HCT116 (cell line): ENCODE measurements around the gene DTX1. TPM values are rescaled to one million over a fixed set of nuclear protein-coding genes. Genes with fewer than 3 reads are reported as not detected.
A peak's percentile ranks its signal among the peaks of the same experiment; 100 is the strongest.

Experiments used
- ATAC-seq: fragments of 200-7000 bp; cut with Tn5 transposase; 2 replicates; pipeline ENCODE4 v1.9.1; 2020; ENCODE audit warnings: mild to moderate bottlenecking, moderate library complexity
- BruUV-seq: library from RNA; stranded (reverse); fragments of 400-500 nt; replicated peaks from 2 replicates; lab custom pipeline; 2021; lab: Mats Ljungman, UMichigan
- CTCF ChIA-PET: fragments of 300-600 bp; sonication (Branson Sonifier 250); formaldehyde crosslinking; loops from one replicate; lab custom pipeline; 2021; ENCODE audit warnings: antibody characterized with exemption; lab: Charles Lee
- POLR2A ChIA-PET: fragments of 300-600, 350-600 bp; sonication (Branson Sonifier 250); formaldehyde crosslinking; loops from one replicate; lab custom pipeline; 2021; ENCODE audit warnings: antibody characterized with exemption; lab: Charles Lee
- RAD21 ChIA-PET, 2 experiments: fragments of 300-600 bp; sonication (Branson Sonifier 250); formaldehyde crosslinking; loops; one replicate each; lab custom pipeline; 2023; ENCODE audit warnings: low total read pairs in 2 of 2; ENCODE audit not compliant: uncharacterized antibody in 2 of 2, unreplicated experiment in 2 of 2, low non-redundant PET in 1 of 2; lab: Charles Lee
- DNase-seq: peaks from one replicate; pipeline ENCODE4 v3.0.0-alpha.2; 2010; ENCODE audit warnings: low read depth, low spot score
- H2AFZ ChIP-seq: fragments of 200-600 bp; shearing (Covaris generic), sonication (generic); 2 replicates; pipeline ENCODE4 v1.6.1; 2017; ENCODE audit warnings: low read depth, mixed run types, mixed read lengths, antibody characterized with exemption, low read length; ENCODE audit not compliant: poor library complexity, severe bottlenecking
- H3K27ac ChIP-seq: 2 replicates; pipeline ENCODE4 v1.5.1; 2012; ENCODE audit warnings: low read depth, low read length
- H3K27me3 ChIP-seq: fragments of 200-600 bp; sonication (generic); 2 replicates; pipeline ENCODE4 v1.6.1; 2016; ENCODE audit warnings: mixed run types, low read length, mixed read lengths; ENCODE audit not compliant: insufficient read depth
- H3K36me3 ChIP-seq, 2 experiments: fragments of 200-500 bp in 1 of 2; fragments of 200-600 bp in 1 of 2; sonication (Bioruptor generic) in 1 of 2; sonication (generic) in 1 of 2; 2 replicates each; pipeline versions ENCODE4 v1.5.1 to v1.6.1; 2014 to 2016; ENCODE audit warnings: low read length in 2 of 2, inconsistent platforms in 1 of 2, mixed read lengths in 1 of 2, mixed run types in 1 of 2; ENCODE audit not compliant: insufficient read depth in 2 of 2, control insufficient read depth in 1 of 2
- H3K4me1 ChIP-seq, 2 experiments: fragments of 200-600 bp in 1 of 2; sonication (generic) in 1 of 2; 2 replicates each; pipeline versions ENCODE4 v1.5.1 to v1.6.1; 2012 to 2017; ENCODE audit warnings: low read length in 2 of 2, inconsistent platforms in 1 of 2, mild to moderate bottlenecking in 1 of 2, mixed read lengths in 1 of 2, mixed run types in 1 of 2, moderate library complexity in 1 of 2; ENCODE audit not compliant: insufficient read depth in 2 of 2, control insufficient read depth in 1 of 2
- H3K4me2 ChIP-seq: fragments of 200-600 bp; sonication (generic); 2 replicates; pipeline ENCODE4 v1.6.1; 2017; ENCODE audit warnings: mixed run types, low read length, mixed read lengths
- H3K4me3 ChIP-seq, 2 experiments: fragments of 200-600 bp in 1 of 2; sonication (generic) in 1 of 2; replicated peaks in 1 of 2; 2 replicates each; pipeline ENCODE4 v1.5.1; 2011 to 2016; ENCODE audit warnings: low read length in 2 of 2, control low read depth in 1 of 2, low read depth in 1 of 2, mild to moderate bottlenecking in 1 of 2, mixed read lengths in 1 of 2, mixed run types in 1 of 2
- H3K79me2 ChIP-seq: fragments of 200-600 bp; sonication (generic); 2 replicates; pipeline ENCODE4 v1.6.1; 2017; ENCODE audit warnings: mild to moderate bottlenecking, mixed run types, low read length, moderate library complexity, mixed read lengths; ENCODE audit not compliant: insufficient read depth
- H3K9ac ChIP-seq: fragments of 200-600 bp; sonication (generic); 2 replicates; pipeline ENCODE4 v1.6.1; 2016; ENCODE audit warnings: low read length, mixed read lengths
- H3K9me2 ChIP-seq: fragments of 200-600 bp; sonication (generic), shearing (Covaris generic); 2 replicates; pipeline ENCODE4 v1.6.1; 2017; ENCODE audit warnings: mixed run types, mild to moderate bottlenecking, moderate library complexity; ENCODE audit not compliant: insufficient read depth
- H3K9me3 ChIP-seq, 2 experiments: fragments of 200-500 bp in 1 of 2; fragments of 200-600 bp in 1 of 2; sonication (Bioruptor generic) in 1 of 2; sonication (generic) in 1 of 2; 2 replicates each; pipeline ENCODE4 v1.6.1; 2014 to 2017; ENCODE audit warnings: low read length in 2 of 2, mixed read lengths in 2 of 2, inconsistent platforms in 1 of 2, low read depth in 1 of 2, mild to moderate bottlenecking in 1 of 2, mixed run types in 1 of 2, moderate library complexity in 1 of 2; ENCODE audit not compliant: control insufficient read depth in 1 of 2, insufficient read depth in 1 of 2
- H4K20me1 ChIP-seq: fragments of 200-600 bp; sonication (generic), shearing (Covaris generic); 2 replicates; pipeline ENCODE4 v1.6.1; 2017; ENCODE audit warnings: mixed run types, mild to moderate bottlenecking, moderate library complexity; ENCODE audit not compliant: insufficient read depth
- ATF3 ChIP-seq: IDR thresholded peaks from 2 replicates; pipeline ENCODE4 v1.6.1; 2012
- POLR2A ChIP-seq: IDR thresholded peaks from 2 replicates; pipeline ENCODE4 v1.7.0; 2011; ENCODE audit warnings: borderline replicate concordance; ENCODE audit not compliant: insufficient read depth, insufficient read length; ENCODE audit errors: extremely low read depth
- POLR2AphosphoS5 ChIP-seq: IDR thresholded peaks from 2 replicates; pipeline ENCODE4 v1.6.1; 2011; ENCODE audit warnings: mild to moderate bottlenecking, low read depth, low read length, moderate library complexity
- SP1 ChIP-seq: IDR thresholded peaks from 2 replicates; pipeline ENCODE4 v1.6.1; 2012; ENCODE audit warnings: low read depth
- TCF7L2 ChIP-seq: IDR thresholded peaks from 2 replicates; pipeline ENCODE4 v1.7.0; 2011; ENCODE audit warnings: borderline replicate concordance, inconsistent platforms; ENCODE audit not compliant: insufficient read depth, insufficient read length; ENCODE audit errors: extremely low read depth
- ZFX ChIP-seq: fragments of 450-650 bp; IDR thresholded peaks from 2 replicates; pipeline ENCODE4 v1.6.1; 2017
- intact Hi-C: fragments of 100-400 bp; cut with micrococcal nuclease; formaldehyde crosslinking; loops from 2 replicates; pipeline ENCODE4 v1.10.0; 2022
- total RNA-seq: library from RNA; stranded (reverse); gene quantifications from one replicate; pipeline ENCODE4 v1.2.1, GENCODE V29; 2021; ENCODE audit not compliant: unreplicated experiment
- TF ChIP-seq, protein P1 (sequence below): IDR thresholded peaks from 2 replicates; pipeline ENCODE4 v1.6.1; 2012
- TF ChIP-seq, protein P2 (sequence below), 3 experiments: fragments of 200-600 bp in 1 of 3; sonication (generic) in 1 of 3; IDR thresholded peaks in 2 of 3; conservative IDR thresholded peaks in 1 of 3; 2 replicates each; pipeline ENCODE4 v1.5.1; 2012 to 2017; ENCODE audit warnings: low read depth in 2 of 3, low read length in 2 of 3, antibody characterized with exemption in 1 of 3, borderline replicate concordance in 1 of 3, control low read depth in 1 of 3, mild to moderate bottlenecking in 1 of 3, mixed read lengths in 1 of 3, mixed run types in 1 of 3, moderate library complexity in 1 of 3; ENCODE audit not compliant: insufficient read depth in 1 of 3

Gene DTX1
- total RNA-seq, 1 experiment from 2014 or later, result not detected

DNA sequence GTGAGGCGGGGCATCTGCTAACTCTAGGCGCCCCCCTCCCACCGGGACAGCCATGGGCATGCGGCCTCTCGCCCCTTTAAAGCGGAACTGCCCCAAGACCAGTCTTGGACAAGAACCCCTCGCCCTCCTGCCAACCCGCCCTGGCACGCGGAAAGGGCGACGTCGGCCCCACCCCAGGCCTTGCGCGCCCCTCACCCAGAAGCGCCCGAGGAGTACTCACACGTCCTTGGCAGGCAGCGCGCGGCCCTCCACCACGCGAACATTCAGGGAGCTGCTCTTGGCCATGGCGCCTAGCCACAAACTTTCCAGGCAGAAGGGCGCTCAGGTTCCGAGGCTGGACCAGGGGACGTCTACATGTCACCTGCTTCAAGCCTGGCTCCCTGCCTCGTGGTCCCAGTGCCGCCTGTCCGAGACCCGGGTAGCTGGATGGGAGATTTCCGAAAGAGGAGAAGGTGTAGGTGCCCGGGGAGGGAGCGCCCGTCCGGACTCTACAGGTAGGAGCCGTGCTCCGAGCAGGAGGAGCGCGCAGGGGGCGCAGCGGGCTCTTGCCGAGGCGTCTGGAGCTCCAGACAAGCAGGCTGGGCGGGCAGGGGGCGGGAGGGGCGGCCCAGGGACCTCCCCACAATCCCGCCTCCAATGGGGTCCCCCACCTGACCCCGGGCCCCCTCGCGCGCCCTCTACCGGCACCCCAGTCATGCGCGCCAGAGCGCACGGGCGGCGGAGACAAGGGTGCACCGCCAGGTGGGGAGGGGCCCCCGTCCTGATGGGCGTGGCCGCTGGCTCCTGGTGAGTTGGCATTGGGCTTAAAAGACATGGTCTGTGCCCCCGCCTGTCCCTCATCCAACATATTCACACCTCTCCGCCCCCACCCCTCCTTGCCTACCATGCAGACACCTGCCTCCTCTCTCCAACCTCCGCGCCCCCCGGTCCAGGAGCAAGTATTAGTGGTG is 78.9 kb downstream of the DTX1 start, which contains the start of gene RASAL1:
Gene RASAL1, minus strand, starts transcription at position 584 of the 950 bp plus-strand sequence. Its CDS starts 299 bp downstream, at position 285.
- H3K27ac ChIP-seq, result peak within 1 kb of the TSS; percentile 72
- H3K79me2 ChIP-seq, result peaks cover 12% of the 10 kb centered on the region; the same call in 1 of the 2 replicates
- CTCF ChIA-PET, result interaction anchor here (0.7 to 2.3 kb wide), 9 partner anchors 10 to 634 kb away, joined by 3 to 9 read pairs (median 5); partner anchors contain the start of gene CFAP73
- peaks cover 13 to 34% of the 10 kb centered on the region in 2 experiments for H3K4me1 ChIP-seq
- ATAC-seq, result peak; percentile 92
- peak within 1 kb of the TSS; percentile 78 to 94 for H3K4me3 ChIP-seq
- no peaks in the 10 kb centered on the region for H3K27me3 ChIP-seq
- TSS peak; percentile 67 for BruUV-seq
- H3K9me3 ChIP-seq, result no peaks in the 10 kb centered on the region
- no peaks in the 10 kb centered on the region for H3K36me3 ChIP-seq
- no peak for TF ChIP-seq ZFX
- peak; percentile 53 for TF ChIP-seq SP1
- TF ChIP-seq, protein P1, sequence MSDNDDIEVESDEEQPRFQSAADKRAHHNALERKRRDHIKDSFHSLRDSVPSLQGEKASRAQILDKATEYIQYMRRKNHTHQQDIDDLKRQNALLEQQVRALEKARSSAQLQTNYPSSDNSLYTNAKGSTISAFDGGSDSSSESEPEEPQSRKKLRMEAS, result peak; percentile 79
- TF ChIP-seq POLR2A, result peak; percentile 37
- TF ChIP-seq ATF3, result no peak
- peak; percentile 43 for TF ChIP-seq TCF7L2
- TF ChIP-seq, protein P2, sequence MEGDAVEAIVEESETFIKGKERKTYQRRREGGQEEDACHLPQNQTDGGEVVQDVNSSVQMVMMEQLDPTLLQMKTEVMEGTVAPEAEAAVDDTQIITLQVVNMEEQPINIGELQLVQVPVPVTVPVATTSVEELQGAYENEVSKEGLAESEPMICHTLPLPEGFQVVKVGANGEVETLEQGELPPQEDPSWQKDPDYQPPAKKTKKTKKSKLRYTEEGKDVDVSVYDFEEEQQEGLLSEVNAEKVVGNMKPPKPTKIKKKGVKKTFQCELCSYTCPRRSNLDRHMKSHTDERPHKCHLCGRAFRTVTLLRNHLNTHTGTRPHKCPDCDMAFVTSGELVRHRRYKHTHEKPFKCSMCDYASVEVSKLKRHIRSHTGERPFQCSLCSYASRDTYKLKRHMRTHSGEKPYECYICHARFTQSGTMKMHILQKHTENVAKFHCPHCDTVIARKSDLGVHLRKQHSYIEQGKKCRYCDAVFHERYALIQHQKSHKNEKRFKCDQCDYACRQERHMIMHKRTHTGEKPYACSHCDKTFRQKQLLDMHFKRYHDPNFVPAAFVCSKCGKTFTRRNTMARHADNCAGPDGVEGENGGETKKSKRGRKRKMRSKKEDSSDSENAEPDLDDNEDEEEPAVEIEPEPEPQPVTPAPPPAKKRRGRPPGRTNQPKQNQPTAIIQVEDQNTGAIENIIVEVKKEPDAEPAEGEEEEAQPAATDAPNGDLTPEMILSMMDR (IDR thresholded peaks at IDR 0.05 in 2 of 3, conservative IDR thresholded peaks at IDR 0.05 in 1 of 3; ENCODE audit: borderline replicate concordance in 1 of 3, insufficient read depth in 1 of 3, low read depth in 2 of 3, low read length in 2 of 3), result peak; percentile 37 to 77 (median 65); a peak in 5 of 6 replicates
- peak; percentile 67 for TF ChIP-seq POLR2AphosphoS5
- no peaks in the 10 kb centered on the region for H3K9me2 ChIP-seq
- H3K4me2 ChIP-seq, result peak within 1 kb of the TSS; percentile 100
- DNase-seq, result peak; percentile 75
- POLR2A ChIA-PET, result interaction anchor here (0.7 to 0.8 kb wide), 2 partner anchors 14 to 26 kb away, joined by 3 read pairs; no protein-coding TSS in a partner anchor
- H2AFZ ChIP-seq, result peak within 1 kb of the TSS; percentile 89
- RAD21 ChIA-PET, result interaction anchor here (0.5 to 0.6 kb wide), 2 partner anchors 14 to 17 kb away, joined by 3 to 5 read pairs; partner anchors contain the start of gene CFAP73 (in 1 of the 2)
- intact Hi-C loops, result loop anchor here (2.0 kb wide), 2 partner anchors 37 to 49 kb away; partner anchors contain the start of genes DDX54 and RITA1
- no peaks in the 10 kb centered on the region for H4K20me1 ChIP-seq
- H3K9ac ChIP-seq, result peak within 1 kb of the TSS; percentile 87
